HEK293T (cell line): Measurements from ENCODE around the gene PLK4.

Source experiments
- CTBP1 ChIP-seq: fragments of 450-650 bp; IDR thresholded peaks from 2 replicates; pipeline ENCODE4 v1.6.1; 2016; ENCODE audit warnings: borderline replicate concordance
- FOXM1 ChIP-seq: fragments of 450-650 bp; IDR thresholded peaks from 2 replicates; pipeline ENCODE4 v1.6.1; 2017; ENCODE audit warnings: mild to moderate bottlenecking, borderline replicate concordance
- LEF1 ChIP-seq: fragments of 450-650 bp; IDR thresholded peaks from 2 replicates; pipeline ENCODE4 v1.6.1; 2017; ENCODE audit warnings: mild to moderate bottlenecking, borderline replicate concordance
- SUZ12 ChIP-seq: fragments of 450-650 bp; IDR thresholded peaks from 2 replicates; pipeline ENCODE4 v1.6.1; 2016; ENCODE audit warnings: mild to moderate bottlenecking
- TARDBP ChIP-seq: fragments of 450-650 bp; IDR thresholded peaks from 2 replicates; pipeline ENCODE4 v1.6.1; 2016
- ZNF384 ChIP-seq: fragments of 450-650 bp; IDR thresholded peaks from 2 replicates; pipeline ENCODE4 v1.6.1; 2016

- TF ChIP-seq TARDBP = no peak
- no peak for TF ChIP-seq LEF1
- TF ChIP-seq FOXM1 = no peak
- TF ChIP-seq ZNF384 = no peak
- TF ChIP-seq CTBP1 = no peak
- no peak for TF ChIP-seq SUZ12
Observed at GRCh38 chr4:127846061-127846460, 34.6 kb upstream of the PLK4 start.
